GM19238 (cell line): Measurements from ENCODE around the gene BARHL2.

Experiments used
- DNase-seq: peaks from one replicate; pipeline ENCODE4 v3.0.0; 2011; ENCODE audit warnings: low spot score; ENCODE audit not compliant: insufficient read length

The BARHL2 gene

DNA sequence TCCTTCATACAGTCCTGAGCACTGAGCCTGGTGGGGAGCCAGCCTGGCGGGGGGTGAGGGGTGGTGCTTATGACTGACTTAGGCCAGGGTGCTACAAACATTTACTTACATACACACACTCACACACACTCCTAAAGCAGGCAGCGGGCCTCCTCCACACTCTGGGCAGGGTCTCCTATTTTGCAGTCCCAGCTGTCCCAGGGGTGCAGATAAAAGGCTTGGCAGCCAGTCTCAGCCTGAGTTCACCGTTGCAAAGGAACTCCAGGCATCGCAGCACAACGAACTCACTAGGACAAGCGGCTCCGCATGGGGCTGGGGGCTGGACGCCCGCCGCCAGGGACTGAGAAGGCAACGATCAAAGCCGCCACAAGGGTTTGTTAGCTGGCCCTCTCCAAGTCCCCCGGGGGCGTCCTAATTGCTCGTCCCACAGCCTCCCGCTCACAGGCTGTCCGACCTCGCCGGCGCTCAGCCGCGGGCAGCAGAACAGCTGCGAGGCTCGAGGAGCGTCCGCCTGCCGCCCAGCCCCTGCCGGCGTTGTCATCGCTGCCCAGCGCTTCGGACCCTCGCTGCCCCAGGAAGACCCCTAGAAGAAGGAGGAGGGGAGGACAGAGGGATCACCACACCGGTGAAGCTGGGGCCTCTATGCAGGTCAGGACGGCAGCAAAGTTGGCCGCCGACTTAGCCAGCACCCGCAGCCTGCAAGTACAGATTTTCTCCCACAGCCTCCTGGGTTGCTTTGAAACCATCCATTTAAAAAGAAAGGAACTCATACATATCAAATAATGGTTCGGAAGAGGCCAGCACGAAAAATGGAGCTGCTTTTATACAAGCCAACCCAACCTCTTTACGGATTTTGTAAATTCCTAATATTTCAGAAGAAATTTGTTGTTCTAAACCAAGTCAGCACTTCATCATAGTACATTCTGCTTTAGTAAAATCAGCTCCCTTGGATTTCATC, 6.2 kb downstream of the BARHL2 start:
- DNase-seq, result no peak

DNA sequence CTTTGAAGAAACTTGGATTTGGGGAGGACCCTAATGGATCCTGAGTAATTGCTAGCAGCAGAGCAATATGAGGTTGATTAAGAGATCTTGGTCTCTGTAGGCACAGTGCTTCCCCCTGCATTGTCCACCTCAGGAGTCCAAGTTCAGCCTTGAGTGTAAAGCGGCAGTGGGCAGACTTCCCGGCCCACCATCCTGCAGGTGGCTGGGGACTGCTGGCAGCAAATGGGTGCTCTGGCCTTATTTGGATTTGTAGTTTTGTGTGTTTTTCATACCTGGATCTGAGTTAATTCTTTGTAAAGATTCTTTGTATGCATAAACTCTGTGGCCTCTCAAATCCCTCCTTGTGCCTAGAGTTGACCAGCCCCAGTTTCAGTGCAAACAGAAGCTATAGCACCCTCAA, 7.6 kb downstream of the BARHL2 start:
- no peak for DNase-seq

GRCh38 chr1:90708826-90709225, 8.3 kb downstream of the BARHL2 start:
- no peak for DNase-seq

DNA sequence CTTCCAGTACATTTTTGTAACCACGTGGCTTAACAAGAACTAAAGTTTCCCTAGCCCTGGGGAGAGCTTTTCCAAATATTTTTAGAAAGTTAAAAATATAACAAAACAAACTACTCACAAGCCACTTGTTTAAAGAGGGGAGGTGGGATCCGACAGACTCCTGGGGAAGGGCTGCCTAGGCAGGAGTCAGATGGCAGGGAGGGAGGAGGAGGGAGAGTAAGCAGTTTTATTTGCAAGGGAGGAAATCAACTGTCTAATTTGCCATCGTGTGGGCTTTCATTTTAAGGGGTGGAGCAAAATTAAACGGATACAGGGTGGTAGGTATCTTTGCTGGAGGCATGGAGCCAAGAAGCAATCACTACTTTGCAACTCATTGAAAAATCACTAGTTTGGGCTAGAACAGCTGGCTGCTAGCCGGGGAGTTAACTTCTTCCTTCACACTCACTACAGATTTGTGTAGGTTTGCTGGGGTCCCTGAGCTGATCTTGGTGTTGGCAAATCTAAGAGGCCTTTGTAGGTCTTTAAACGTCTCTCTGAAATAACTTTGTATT, 8.8 kb downstream of the BARHL2 start:
- no peak for DNase-seq

- no peak for DNase-seq
Observed at GRCh38 chr1:90707363-90707710, 9.8 kb downstream of the BARHL2 start.

DNA sequence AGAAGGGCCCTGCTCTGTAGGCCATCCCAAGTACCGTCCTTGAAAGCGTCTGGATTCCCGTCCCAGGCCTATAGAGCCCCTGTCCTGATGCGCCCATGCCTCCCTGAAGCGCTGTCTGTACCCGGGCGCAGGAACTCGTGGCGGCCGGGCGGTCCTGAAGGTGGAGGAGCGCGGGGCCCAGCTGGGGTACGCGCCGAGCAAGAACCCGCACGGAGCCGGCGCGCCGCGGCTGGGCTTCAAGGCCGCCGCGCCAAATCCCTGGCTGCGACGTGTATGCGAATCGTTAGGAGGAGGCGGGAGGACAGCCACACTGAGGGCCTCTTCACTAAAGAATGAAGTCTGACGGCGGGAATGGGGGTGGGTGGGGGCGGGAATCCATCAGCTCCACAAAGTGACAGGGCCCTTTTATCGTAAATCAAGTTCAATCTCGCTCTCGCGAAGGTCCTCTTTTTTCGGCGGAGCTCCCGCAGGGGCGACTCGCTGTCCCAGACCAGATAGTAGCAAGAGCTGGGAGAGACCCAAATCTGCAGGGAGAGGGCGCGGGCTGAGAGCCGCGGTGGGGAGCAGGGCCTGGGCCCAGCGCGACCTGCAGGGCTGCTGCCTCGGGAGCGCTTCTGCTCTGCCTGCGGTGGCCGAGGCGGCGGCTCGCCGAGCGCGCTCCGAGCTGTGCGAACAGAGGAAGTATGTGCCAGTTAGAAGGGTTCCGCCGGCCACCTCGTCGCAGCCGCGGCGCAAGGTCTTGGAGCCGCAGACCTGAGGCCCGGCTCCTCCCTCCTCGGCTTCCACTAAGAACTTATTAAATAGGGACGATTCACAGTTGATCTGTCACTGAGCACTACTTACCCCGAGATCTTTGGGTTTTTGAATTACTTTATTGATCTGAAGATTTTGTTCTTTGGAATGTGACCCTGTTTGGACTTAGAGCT, 10.4 kb downstream of the BARHL2 start:
- DNase-seq, result no peak

DNA sequence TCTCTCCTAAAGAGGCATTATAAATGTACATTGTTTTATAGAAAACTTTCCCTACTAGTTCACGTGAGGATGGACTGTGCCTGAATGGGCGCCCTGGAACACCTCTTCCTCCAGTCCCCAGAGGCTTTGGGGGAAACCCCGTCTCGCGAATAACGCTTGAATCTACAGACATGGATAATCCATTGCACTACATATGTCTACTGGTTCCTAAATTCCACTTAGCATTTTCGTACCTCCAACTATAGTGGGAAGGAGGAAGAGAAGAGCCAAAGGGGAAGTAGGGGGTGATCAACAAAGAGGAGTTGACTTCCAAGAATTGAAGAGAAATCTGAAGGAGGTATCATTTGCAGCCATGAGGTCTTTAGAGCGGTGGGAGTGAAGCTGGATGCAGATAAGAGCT, 11.1 kb downstream of the BARHL2 start:
- no peak for DNase-seq

DNA sequence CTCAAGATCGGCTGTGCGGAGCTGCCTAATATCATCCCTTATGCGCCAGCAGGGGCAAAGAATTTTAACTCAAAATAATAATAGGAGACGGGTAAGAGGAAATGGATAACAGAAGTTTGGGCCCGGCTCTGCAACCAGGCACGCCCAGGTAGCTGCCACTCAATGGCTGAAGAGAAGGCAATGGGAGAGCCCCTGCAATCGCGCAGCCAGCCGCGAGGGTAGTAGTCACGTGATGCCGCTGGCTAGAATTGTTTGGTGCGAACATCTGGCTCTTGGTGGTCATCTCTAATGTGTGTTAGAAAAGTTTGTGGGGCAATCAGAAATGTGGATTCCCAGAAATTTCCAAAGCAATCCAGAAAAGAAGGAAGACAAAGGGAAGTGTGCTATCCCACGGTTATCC, 12.3 kb downstream of the BARHL2 start:
- no peak for DNase-seq

DNA sequence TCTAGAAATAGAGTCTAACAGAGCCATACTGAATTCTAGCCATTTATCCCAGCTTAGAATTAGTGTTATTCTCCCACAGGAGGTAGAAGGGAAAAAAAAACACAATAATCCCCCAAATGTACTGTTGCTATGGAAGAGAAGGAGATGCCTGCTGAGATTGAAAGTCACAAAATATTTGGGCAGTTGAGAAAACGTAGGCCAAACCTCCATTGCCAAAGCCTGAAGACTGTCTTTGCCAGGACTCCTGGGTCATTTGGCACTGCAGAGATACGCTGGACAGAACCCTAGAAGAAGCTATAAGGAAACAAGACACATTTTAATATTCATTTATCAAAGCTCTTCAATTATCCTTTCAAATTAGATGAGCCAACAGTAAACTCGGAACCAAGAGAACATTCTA, 22.3 kb downstream of the BARHL2 start:
- no peak for DNase-seq

DNA sequence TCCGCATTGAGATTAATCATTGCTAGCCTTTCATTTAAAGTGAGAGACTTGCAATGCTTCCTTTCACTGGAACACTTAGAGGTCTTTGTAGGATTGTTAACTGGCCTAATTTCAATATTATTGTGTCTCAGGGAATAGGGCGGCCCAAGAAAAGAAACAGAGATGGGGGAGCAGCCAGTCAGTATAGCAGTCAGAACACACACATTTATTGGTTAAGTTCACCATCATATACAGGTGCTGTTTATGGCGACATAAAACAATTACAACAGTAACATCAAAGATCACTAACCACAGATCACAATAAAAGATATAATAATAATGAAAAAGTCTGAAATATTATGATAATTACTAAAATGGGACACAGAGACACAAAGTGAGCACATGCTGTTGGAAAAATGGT, 29.4 kb downstream of the BARHL2 start:
- no peak for DNase-seq

DNA sequence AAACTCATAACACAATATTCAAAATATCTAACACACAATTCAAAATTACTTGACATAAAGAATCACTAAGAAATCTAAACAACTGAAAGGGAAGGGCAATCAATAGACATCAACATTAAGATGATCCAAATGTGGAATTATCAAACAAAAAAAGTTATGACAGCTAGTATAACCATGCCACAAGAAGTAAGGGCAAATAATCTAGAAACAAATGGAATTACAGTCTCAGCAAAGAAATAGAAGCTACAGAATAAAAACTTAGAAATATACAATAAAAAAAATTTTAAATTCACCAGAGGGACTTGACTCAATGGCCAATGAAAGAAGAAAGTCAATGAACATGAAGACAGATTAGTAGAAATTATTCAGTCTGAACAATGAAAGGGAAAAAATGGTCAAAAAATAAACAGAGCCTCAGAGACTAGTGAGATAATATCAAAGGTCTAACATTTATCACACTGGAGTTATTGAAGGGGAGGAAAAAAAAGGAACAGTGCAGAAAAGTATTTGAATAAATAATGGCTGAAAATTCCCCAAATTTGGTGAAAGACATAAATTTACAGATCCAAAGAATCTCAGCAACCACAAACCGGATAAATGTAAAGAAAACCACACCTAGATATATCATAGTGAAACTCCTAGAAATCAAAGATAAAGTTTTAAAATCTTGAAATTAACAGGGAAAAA, 41.8 kb downstream of the BARHL2 start:
- no peak for DNase-seq

GRCh38 chr1:90671741-90672140, 45.4 kb downstream of the BARHL2 start:
- no peak for DNase-seq

- no peak for DNase-seq
Observed at GRCh38 chr1:90671251-90671650, 45.9 kb downstream of the BARHL2 start.
